Calu3 (cell line): Measurements from ENCODE around the gene SUMO2. TPM values are rescaled to one million over a fixed set of nuclear protein-coding genes. Genes with fewer than 3 reads are reported as not detected.

Experiments used
- BruUV-seq: library from RNA; stranded (reverse); fragments of 400-500 nt; replicated peaks from 2 replicates; lab custom pipeline; 2021; lab: Mats Ljungman, UMichigan
- CTCF ChIA-PET: fragments of 300-600 bp; sonication (Branson Sonifier 250); formaldehyde crosslinking; loops from one replicate; lab custom pipeline; 2022; ENCODE audit warnings: antibody characterized with exemption; lab: Charles Lee
- DNase-seq: peaks from one replicate; pipeline ENCODE4 v3.0.0; 2022
- H3K27ac Mint-ChIP-seq: one replicate; pipeline ENCODE4 v1.8.0; 2022; ENCODE audit warnings: mixed read lengths; ENCODE audit not compliant: unreplicated experiment
- H3K27me3 Mint-ChIP-seq: one replicate; pipeline ENCODE4 v1.8.0; 2022; ENCODE audit warnings: mixed read lengths; ENCODE audit not compliant: unreplicated experiment
- H3K36me3 Mint-ChIP-seq: one replicate; pipeline ENCODE4 v1.8.0; 2022; ENCODE audit warnings: mild to moderate bottlenecking, moderate library complexity, mixed read lengths; ENCODE audit not compliant: insufficient read depth, unreplicated experiment
- H3K4me1 Mint-ChIP-seq: one replicate; pipeline ENCODE4 v1.8.0; 2022; ENCODE audit warnings: mild to moderate bottlenecking, low read depth, mixed read lengths; ENCODE audit not compliant: unreplicated experiment
- H3K4me3 Mint-ChIP-seq: one replicate; pipeline ENCODE4 v1.8.0; 2022; ENCODE audit warnings: mild to moderate bottlenecking, low read depth, moderate library complexity, mixed read lengths; ENCODE audit not compliant: unreplicated experiment
- H3K9me3 Mint-ChIP-seq: one replicate; pipeline ENCODE4 v1.8.0; 2022; ENCODE audit warnings: low read depth, mixed read lengths; ENCODE audit not compliant: unreplicated experiment
- intact Hi-C: fragments of 100-400 bp; cut with micrococcal nuclease; formaldehyde crosslinking; loops from one replicate; pipeline ENCODE4 v1.10.0; 2022; ENCODE audit not compliant: unreplicated experiment
- total RNA-seq: library from RNA; stranded (reverse); gene quantifications from 2 replicates; pipeline ENCODE4 v1.2.3, GENCODE V29; 2022
- TF ChIP-seq, protein P1 (sequence below): fragments of 200-600 bp; IDR thresholded peaks from one replicate; pipeline ENCODE4 v1.8.0; 2022; ENCODE audit warnings: antibody characterized with exemption; ENCODE audit not compliant: unreplicated experiment

SUMO2 gene
- total RNA-seq, 1 experiment from 2014 or later, result 429 TPM

DNA sequence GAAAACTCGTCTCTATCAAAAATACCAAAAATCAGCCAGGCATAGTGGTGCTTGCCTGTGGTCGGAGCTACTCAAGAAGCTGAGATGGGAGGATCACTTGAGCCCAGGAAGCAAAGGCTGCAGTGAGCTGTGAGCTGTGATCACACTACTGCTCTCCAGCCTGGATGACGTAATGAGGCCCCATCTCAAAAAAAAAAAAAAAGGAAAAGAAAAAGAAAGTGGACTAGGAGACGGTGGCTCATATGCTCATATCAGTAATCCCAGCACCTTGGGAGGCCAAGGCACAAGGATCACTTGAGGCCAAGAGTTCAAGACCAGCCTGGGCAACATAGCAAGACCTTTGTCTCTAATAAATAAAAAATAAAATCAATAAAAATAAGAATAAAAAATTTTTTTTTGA is 8.8 kb upstream of the SUMO2 start:
- BruUV-seq, result no TSS peak
- H3K4me1 Mint-ChIP-seq, result peaks cover 9% of the 10 kb centered on the region
- DNase-seq, result no peak
- H3K36me3 Mint-ChIP-seq, result peaks cover 5% of the 10 kb centered on the region
- no peak overlapping the region for H3K4me3 Mint-ChIP-seq
- H3K27me3 Mint-ChIP-seq, result no peaks in the 10 kb centered on the region
- H3K9me3 Mint-ChIP-seq, result no peaks in the 10 kb centered on the region
- CTCF ChIA-PET, result interaction anchor here (0.7 kb wide), 1 partner anchor 29 kb away, joined by 3 read pairs; no protein-coding TSS in a partner anchor
- TF ChIP-seq, protein P1, sequence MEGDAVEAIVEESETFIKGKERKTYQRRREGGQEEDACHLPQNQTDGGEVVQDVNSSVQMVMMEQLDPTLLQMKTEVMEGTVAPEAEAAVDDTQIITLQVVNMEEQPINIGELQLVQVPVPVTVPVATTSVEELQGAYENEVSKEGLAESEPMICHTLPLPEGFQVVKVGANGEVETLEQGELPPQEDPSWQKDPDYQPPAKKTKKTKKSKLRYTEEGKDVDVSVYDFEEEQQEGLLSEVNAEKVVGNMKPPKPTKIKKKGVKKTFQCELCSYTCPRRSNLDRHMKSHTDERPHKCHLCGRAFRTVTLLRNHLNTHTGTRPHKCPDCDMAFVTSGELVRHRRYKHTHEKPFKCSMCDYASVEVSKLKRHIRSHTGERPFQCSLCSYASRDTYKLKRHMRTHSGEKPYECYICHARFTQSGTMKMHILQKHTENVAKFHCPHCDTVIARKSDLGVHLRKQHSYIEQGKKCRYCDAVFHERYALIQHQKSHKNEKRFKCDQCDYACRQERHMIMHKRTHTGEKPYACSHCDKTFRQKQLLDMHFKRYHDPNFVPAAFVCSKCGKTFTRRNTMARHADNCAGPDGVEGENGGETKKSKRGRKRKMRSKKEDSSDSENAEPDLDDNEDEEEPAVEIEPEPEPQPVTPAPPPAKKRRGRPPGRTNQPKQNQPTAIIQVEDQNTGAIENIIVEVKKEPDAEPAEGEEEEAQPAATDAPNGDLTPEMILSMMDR, result no peak
- H3K27ac Mint-ChIP-seq, result no peak overlapping the region
- intact Hi-C loops, result no loop called here

DNA sequence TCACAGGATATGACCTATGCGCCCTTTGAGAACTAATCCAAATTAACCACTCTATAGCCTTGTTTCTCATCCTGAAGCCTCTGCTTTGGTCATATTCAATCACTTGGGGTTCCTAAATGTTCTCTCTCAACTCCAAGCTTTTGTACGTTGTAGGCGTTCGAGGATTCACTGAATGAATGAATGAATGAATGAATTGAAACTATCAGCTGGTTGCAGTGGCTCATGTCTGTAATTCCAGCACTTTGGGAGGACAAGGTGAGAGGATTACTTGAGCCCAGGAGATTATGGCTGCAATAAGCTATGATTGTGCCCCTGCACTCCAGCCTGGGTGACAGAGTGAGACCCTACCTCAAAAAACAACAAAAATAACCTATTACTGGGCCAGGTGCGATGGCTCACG is 5.9 kb upstream of the SUMO2 start:
- DNase-seq, result no peak
- Mint-ChIP-seq H3K27me3 (no peaks in the 10 kb centered on the region), H3K4me1 (peaks cover 22% of the 10 kb centered on the region), H3K27ac (no peak overlapping the region), H3K9me3 (peaks cover 3% of the 10 kb centered on the region), H3K4me3 (no peak overlapping the region), H3K36me3 (peaks cover 18% of the 10 kb centered on the region)
- CTCF ChIA-PET, result interaction anchor here (1.0 to 1.5 kb wide), 2 partner anchors 13 to 75 kb away, joined by 4 to 11 read pairs; no protein-coding TSS in a partner anchor
- intact Hi-C loops, result no loop called here
- TF ChIP-seq, protein P1, result no peak
- no TSS peak for BruUV-seq

- peaks cover 54% of the 10 kb centered on the region for H3K36me3 Mint-ChIP-seq
- peak overlapping the region; percentile 79 for H3K27ac Mint-ChIP-seq
- intact Hi-C loops, result no loop called here
- BruUV-seq, result no TSS peak
- CTCF ChIA-PET, result interaction anchor here (0.6 kb wide), 1 partner anchor 20 kb away, joined by 3 read pairs; no protein-coding TSS in a partner anchor
- H3K27me3 Mint-ChIP-seq, result no peaks in the 10 kb centered on the region
- peaks cover 23% of the 10 kb centered on the region for H3K4me1 Mint-ChIP-seq
- H3K9me3 Mint-ChIP-seq, result peaks cover 5% of the 10 kb centered on the region
- H3K4me3 Mint-ChIP-seq, result peak overlapping the region; percentile 76
- no peak for DNase-seq
- TF ChIP-seq, protein P1, result no peak
Measured at GRCh38 chr17:75183999-75184884, 1.5 kb upstream of the SUMO2 start.

- CTCF ChIA-PET, result no interaction called here
- Mint-ChIP-seq H3K4me3 (peak overlapping the region; percentile 76), H3K27me3 (no peaks in the 10 kb centered on the region)
Measured at GRCh38 chr17:75182319-75182568, 515 bp downstream of the SUMO2 start.

More at GRCh38 chr17:75182319-75182568, 515 bp downstream of the SUMO2 start:
- DNase-seq, result no peak
- intact Hi-C loops, result no loop called here
- Mint-ChIP-seq H3K36me3 (peaks cover 74% of the 10 kb centered on the region), H3K27ac (no peak overlapping the region), H3K9me3 (peaks cover 5% of the 10 kb centered on the region), H3K4me1 (peaks cover 17% of the 10 kb centered on the region)
- TF ChIP-seq, protein P1, result no peak
- no TSS peak for BruUV-seq
